Endodermal cell (in vitro differentiated cells): ENCODE measurements around the gene GNG13. TPM values are rescaled to one million over a fixed set of nuclear protein-coding genes. Genes with fewer than 3 reads are reported as not detected.

Experiments used
- DNase-seq: peaks from one replicate; pipeline ENCODE4 v3.0.0-alpha.2; 2017
- H3K27ac ChIP-seq: 2 replicates; pipeline ENCODE4 v1.5.1; 2013; ENCODE audit warnings: mild to moderate bottlenecking, low read depth, low read length, moderate library complexity
- H3K27me3 ChIP-seq: 2 replicates; pipeline ENCODE4 v1.6.1; 2013; ENCODE audit warnings: mild to moderate bottlenecking, low read length, moderate library complexity; ENCODE audit not compliant: insufficient read depth, control insufficient read depth, poor library complexity, severe bottlenecking
- H3K36me3 ChIP-seq: 2 replicates; pipeline ENCODE4 v1.7.0; 2013; ENCODE audit warnings: mild to moderate bottlenecking, low read length, moderate library complexity; ENCODE audit not compliant: control insufficient read depth, insufficient read depth
- H3K4me1 ChIP-seq: one replicate; pipeline ENCODE4 v1.7.0; 2013; ENCODE audit warnings: low read length; ENCODE audit not compliant: control insufficient read depth, insufficient read depth
- H3K4me3 ChIP-seq: 2 replicates; pipeline ENCODE4 v1.5.1; 2013; ENCODE audit warnings: mild to moderate bottlenecking, low read length, moderate library complexity
- H3K9ac ChIP-seq: 2 replicates; pipeline ENCODE4 v1.6.1; 2013; ENCODE audit warnings: mild to moderate bottlenecking, low read length, moderate library complexity; ENCODE audit not compliant: poor library complexity, severe bottlenecking; ENCODE audit errors: extremely low read depth
- H3K9me3 ChIP-seq: 2 replicates; pipeline ENCODE4 v1.6.1; 2013; ENCODE audit warnings: mild to moderate bottlenecking, low read length, moderate library complexity; ENCODE audit not compliant: control insufficient read depth
- H3K27ac Mint-ChIP-seq: 2 replicates; pipeline ENCODE4 v1.8.0; 2020; ENCODE audit warnings: mixed read lengths
- H3K27me3 Mint-ChIP-seq: 2 replicates; pipeline ENCODE4 v1.8.0; 2021; ENCODE audit warnings: mild to moderate bottlenecking, mixed read lengths; ENCODE audit not compliant: insufficient read depth
- H3K36me3 Mint-ChIP-seq: 2 replicates; pipeline ENCODE4 v1.8.0; 2020; ENCODE audit warnings: low read depth, mixed read lengths
- H3K4me1 Mint-ChIP-seq: 2 replicates; pipeline ENCODE4 v1.8.0; 2020; ENCODE audit warnings: mixed read lengths
- H3K4me3 Mint-ChIP-seq: 2 replicates; pipeline ENCODE4 v1.8.0; 2020; ENCODE audit warnings: mild to moderate bottlenecking, moderate library complexity, mixed read lengths
- H3K9me3 Mint-ChIP-seq: 2 replicates; pipeline ENCODE4 v1.8.0; 2020; ENCODE audit warnings: mild to moderate bottlenecking, mixed read lengths
- CTCF ChIP-seq: fragments of 200-600 bp; sonication (generic); conservative IDR thresholded peaks from 2 replicates; pipeline ENCODE4 v1.5.0; 2021; ENCODE audit warnings: antibody characterized with exemption, mild to moderate bottlenecking
- WGBS, 2 experiments: methylation state at CpG; one replicate each; pipeline versions ENCODE4 v1.1.5 to v1.1.7; 2013; ENCODE audit warnings: missing lambda C conversion rate in 2 of 2, mixed read lengths in 1 of 2; ENCODE audit not compliant: insufficient coverage in 1 of 2, insufficient read length in 1 of 2; 5-methylcytosine and 5-hydroxymethylcytosine counted together
- total RNA-seq, 2 donors: library from RNA; stranded (reverse); fragmentation: NEBNext Ultra II Directional in 1 of 2; extraction: Animal tissue kit (Norgen Biotek cat#: 25700) in 1 of 2; gene quantifications; 2 replicates in 1 of 2; 3 replicates in 1 of 2; pipeline ENCODE4 v1.2.1, GENCODE V29; 2021

The GNG13 gene
- total RNA-seq, 2 donors from 2014 or later: not detected

GRCh38 chr16:795580-796229, 4.8 kb downstream of the GNG13 start:
- H3K4me3 Mint-ChIP-seq: no peak overlapping the region
- no peaks in the 10 kb centered on the region for H3K4me1 Mint-ChIP-seq
- H3K27me3 Mint-ChIP-seq: peaks cover 3% of the 10 kb centered on the region
- H3K9ac ChIP-seq: no peak overlapping the region
- H3K4me1 ChIP-seq: no peaks in the 10 kb centered on the region
- no peaks in the 10 kb centered on the region for H3K9me3 ChIP-seq
- H3K27ac Mint-ChIP-seq: no peak overlapping the region
- H3K27me3 ChIP-seq: peaks cover 5% of the 10 kb centered on the region
- 95 to 98% methylated on average over 24 to 31 of the region's 33 CpGs for WGBS, 2 experiments
- peaks cover 34% of the 10 kb centered on the region for H3K36me3 Mint-ChIP-seq
- no peak for DNase-seq
- H3K4me3 ChIP-seq: no peak overlapping the region
- H3K36me3 ChIP-seq: peaks cover 28% of the 10 kb centered on the region
- no peak overlapping the region for H3K27ac ChIP-seq
- no peaks in the 10 kb centered on the region for H3K9me3 Mint-ChIP-seq
- TF ChIP-seq CTCF: no peak

GRCh38 chr16:794853-795466, 5.6 kb downstream of the GNG13 start:
- Histone ChIP-seq H3K27me3 (no peaks in the 10 kb centered on the region), H3K4me3 (no peak overlapping the region), H3K9me3 (no peaks in the 10 kb centered on the region), H3K4me1 (no peaks in the 10 kb centered on the region), H3K27ac (no peak overlapping the region), H3K36me3 (peaks cover 33% of the 10 kb centered on the region), H3K9ac (no peak overlapping the region)
- Mint-ChIP-seq H3K27ac (no peak overlapping the region), H3K9me3 (no peaks in the 10 kb centered on the region), H3K4me3 (no peak overlapping the region), H3K4me1 (no peaks in the 10 kb centered on the region), H3K36me3 (peaks cover 34% of the 10 kb centered on the region), H3K27me3 (peaks cover 3% of the 10 kb centered on the region)
- TF ChIP-seq CTCF: no peak
- 94 to 95% methylated on average over 10 to 21 of the region's 31 CpGs for WGBS, 2 experiments
- no peak for DNase-seq

- Mint-ChIP-seq H3K9me3 (no peaks in the 10 kb centered on the region), H3K27ac (no peak overlapping the region), H3K27me3 (peaks cover 3% of the 10 kb centered on the region), H3K4me3 (no peak overlapping the region), H3K36me3 (peaks cover 34% of the 10 kb centered on the region), H3K4me1 (no peaks in the 10 kb centered on the region)
- H3K9ac ChIP-seq: no peak overlapping the region
- no peak for DNase-seq
- WGBS, 2 experiments: 94 to 95% methylated on average over 25 to 40 of the region's 40 CpGs
- no peak overlapping the region for H3K4me3 ChIP-seq
- no peaks in the 10 kb centered on the region for H3K9me3 ChIP-seq
- no peak for TF ChIP-seq CTCF
- peaks cover 33% of the 10 kb centered on the region for H3K36me3 ChIP-seq
- H3K4me1 ChIP-seq: no peaks in the 10 kb centered on the region
- H3K27ac ChIP-seq: no peak overlapping the region
- H3K27me3 ChIP-seq: no peaks in the 10 kb centered on the region
Observed at GRCh38 chr16:794091-794822, 6.3 kb downstream of the GNG13 start.
